GM12878 (cell line): ENCODE data around the gene FANCC. TPM values are rescaled to one million over a fixed set of nuclear protein-coding genes. Genes with fewer than 3 reads are reported as not detected.
A peak's percentile ranks its signal among the peaks of the same experiment; 100 is the strongest.

Experiments used
- ATAC-seq: fragments of 200-7000 bp; cut with Tn5 transposase; 3 replicates; pipeline ENCODE4 v1.9.1; 2020; ENCODE audit warnings: mild to moderate bottlenecking, moderate library complexity
- BruUV-seq: library from RNA; stranded (reverse); fragments of 400-500 nt; replicated peaks from 2 replicates; lab custom pipeline; 2021; lab: Mats Ljungman, UMichigan
- CTCF ChIA-PET: fragments of 300-600 bp; sonication (Branson Sonifier 250); formaldehyde crosslinking; extraction: SDS; loops from one replicate; lab custom pipeline; 2021; ENCODE audit warnings: inconsistent platforms; lab: Yijun Ruan, JAX
- POLR2A ChIA-PET: fragments of 350-600 bp; formaldehyde crosslinking; extraction: SDS; loops from one replicate; lab custom pipeline; 2021; ENCODE audit warnings: inconsistent platforms; lab: Charles Lee
- RAD21 ChIA-PET: fragments of 300-600 bp; sonication (Branson Sonifier 250); formaldehyde crosslinking; loops from one replicate; lab custom pipeline; 2023; ENCODE audit warnings: antibody characterized with exemption; ENCODE audit not compliant: unreplicated experiment; lab: Charles Lee
- SMC1A ChIA-PET: fragments of 300-600 bp; sonication (Branson Sonifier 250); formaldehyde crosslinking; loops from one replicate; lab custom pipeline; 2023; ENCODE audit not compliant: unreplicated experiment, uncharacterized antibody; lab: Charles Lee
- DNase-seq: peaks from one replicate; pipeline ENCODE4 v3.0.0-alpha.2; 2011; ENCODE audit warnings: low read depth, low spot score
- FAIRE-seq: peaks from 3 replicates; lab custom pipeline; 2011; peaks lifted over from hg19 to GRCh38; lab: Jason Lieb, UNC
- H2AFZ ChIP-seq: 2 replicates; pipeline ENCODE4 v1.6.0; 2011; ENCODE audit warnings: low read depth, low read length, control low read depth; ENCODE audit not compliant: control insufficient read depth
- H3K27ac ChIP-seq: 2 replicates; pipeline ENCODE4 v1.5.1; 2011; ENCODE audit warnings: control low read depth; ENCODE audit not compliant: control insufficient read depth, insufficient read depth
- H3K27me3 ChIP-seq, 2 experiments: replicated peaks in 1 of 2; 2 replicates each; pipeline versions ENCODE4 v1.6.0 to v1.6.1; 2011; ENCODE audit warnings: low read length in 1 of 2; ENCODE audit not compliant: control insufficient read depth in 2 of 2, insufficient read depth in 2 of 2
- H3K36me3 ChIP-seq, 2 experiments: 2 replicates each; pipeline ENCODE4 v1.5.1; 2011; ENCODE audit warnings: low read length in 1 of 2; ENCODE audit not compliant: control insufficient read depth in 2 of 2, insufficient read depth in 2 of 2
- H3K4me1 ChIP-seq: 2 replicates; pipeline ENCODE4 v1.6.1; 2011; ENCODE audit warnings: mild to moderate bottlenecking, low read length, moderate library complexity, mixed read lengths; ENCODE audit not compliant: control insufficient read depth, insufficient read depth
- H3K4me2 ChIP-seq: 2 replicates; pipeline ENCODE4 v1.6.0; 2011; ENCODE audit warnings: control low read depth; ENCODE audit not compliant: control insufficient read depth, insufficient read depth
- H3K4me3 ChIP-seq: fragments of 200-600 bp; sonication (generic); 2 replicates; pipeline ENCODE4 v1.5.1; 2016
- H3K79me2 ChIP-seq: 2 replicates; pipeline ENCODE4 v1.6.0; 2011; ENCODE audit warnings: low read length; ENCODE audit not compliant: control insufficient read depth, insufficient read depth
- H3K9ac ChIP-seq: 2 replicates; pipeline ENCODE4 v1.8.0; 2011; ENCODE audit warnings: low read length, control low read depth, mixed read lengths; ENCODE audit not compliant: control insufficient read depth, insufficient read depth
- H3K9me3 ChIP-seq: replicated peaks from 3 replicates; pipeline ENCODE4 v1.5.1; 2011; ENCODE audit warnings: mild to moderate bottlenecking, low read length; ENCODE audit not compliant: control insufficient read depth, insufficient read depth
- H4K20me1 ChIP-seq: 2 replicates; pipeline ENCODE4 v1.6.0; 2011; ENCODE audit not compliant: control insufficient read depth, insufficient read depth
- EP300 ChIP-seq, 2 experiments: fragments of 150-350 bp in 1 of 2; IDR thresholded peaks; 2 replicates each; pipeline ENCODE4 v1.6.1; 2011 to 2012; ENCODE audit warnings: low read depth in 2 of 2, low read length in 2 of 2, borderline replicate concordance in 1 of 2, improper control_type of control experiment in 1 of 2, inconsistent platforms in 1 of 2; ENCODE audit not compliant: control insufficient read depth in 1 of 2
- HCFC1 ChIP-seq: fragments of 150-350 bp; IDR thresholded peaks from 2 replicates; pipeline ENCODE4 v1.6.1; 2014; ENCODE audit warnings: low read length
- HSF1 ChIP-seq: fragments of 150-350 bp; IDR thresholded peaks from 2 replicates; pipeline ENCODE4 v1.6.1; 2014; ENCODE audit warnings: mild to moderate bottlenecking, low read depth, low read length
- PAX5 ChIP-seq: IDR thresholded peaks from 2 replicates; pipeline ENCODE4 v1.6.1; 2011; ENCODE audit warnings: low read depth, low read length, borderline replicate concordance
- POLR2AphosphoS5 ChIP-seq: IDR thresholded peaks from 2 replicates; pipeline ENCODE4 v1.6.1; 2011; ENCODE audit warnings: mild to moderate bottlenecking, low read length, inconsistent platforms
- PRDM15 ChIP-seq: fragments of 450-650 bp; formaldehyde crosslinking; IDR thresholded peaks from 2 replicates; pipeline ENCODE4 v1.4.0; 2020; ENCODE audit warnings: mild to moderate bottlenecking, moderate library complexity
- RAD51 ChIP-seq: fragments of 450-650 bp; IDR thresholded peaks from 2 replicates; pipeline ENCODE4 v1.6.1; 2016; ENCODE audit warnings: moderate library complexity, mild to moderate bottlenecking, inconsistent platforms
- TAF1 ChIP-seq: IDR thresholded peaks from 2 replicates; pipeline ENCODE4 v1.6.1; 2011; ENCODE audit warnings: mild to moderate bottlenecking, low read depth, low read length, borderline replicate concordance
- USF1 ChIP-seq: IDR thresholded peaks from 2 replicates; pipeline ENCODE4 v1.6.1; 2011; ENCODE audit warnings: borderline replicate concordance, low read depth, mild to moderate bottlenecking, moderate library complexity, mixed read lengths, low read length; ENCODE audit not compliant: insufficient read depth; ENCODE audit errors: extremely low read length
- WGBS: methylation state at CpG from one replicate; pipeline ENCODE4 v1.1.6; 2016; ENCODE audit warnings: low lambda C conversion rate; ENCODE audit not compliant: insufficient replicate concordance, insufficient coverage; ENCODE audit errors: missing lambda C conversion rate; 5-methylcytosine and 5-hydroxymethylcytosine counted together
- in situ Hi-C: fragments of 300-500 bp; cut with MboI; formaldehyde crosslinking; loops from 9 replicates; pipeline ENCODE4 v1.14.3; 2018; ENCODE audit warnings: mixed read lengths
- intact Hi-C: fragments of 100-400 bp; cut with micrococcal nuclease; formaldehyde crosslinking; loops from one replicate; pipeline ENCODE4 v1.14.2; 2022; ENCODE audit not compliant: unreplicated experiment
- polyA plus RNA-seq, 11 experiments: library from polyadenylated mRNA; depleted of rRNA in 4 of 11; unstranded in 6 of 11; stranded (reverse) in 5 of 11; fragments of >200 nt; fragmentation: Nextera tagmentation in 4 of 11; fragmentation: Illumina TruSeq in 1 of 11; extraction: Ambion mirVana in 4 of 11; extraction: Trizol in 1 of 11; gene quantifications; 1 replicate in 1 of 11; 2 replicates in 10 of 11; pipeline versions ENCODE4 v1.2.1 to v1.2.3, GENCODE V29; 2011 to 2016; ENCODE audit warnings: inconsistent platforms in 2 of 11, missing spikeins in 2 of 11, low read depth in 1 of 11
- total RNA-seq, 4 experiments: library from RNA; depleted of rRNA in 3 of 4; stranded (reverse); fragments of >200 nt in 3 of 4; fragmentation: Illumina TruSeq in 1 of 4; extraction: Trizol in 1 of 4; gene quantifications; 2 replicates each; pipeline versions ENCODE4 v1.2.1 to v1.2.3, GENCODE V29; 2013 to 2021

The FANCC gene
- total and polyA plus RNA-seq, 10 of the 15 experiments (the other 5 are each of a cell fraction or from before 2014, with no cell fraction given): 1.2 to 16.8 (median 10.5) TPM

- WGBS: 91% methylated on average over 13 of the region's 13 CpGs
- Histone ChIP-seq H3K36me3 (no peaks in the 10 kb centered on the region; a peak in 2 of 4 replicates), H3K4me2 (no peak overlapping the region), H4K20me1 (no peaks in the 10 kb centered on the region; the same call in 1 of the 2 replicates), H3K9ac (no peak overlapping the region), H3K27me3 (no peaks in the 10 kb centered on the region), H3K27ac (no peak overlapping the region), H3K9me3 (no peaks in the 10 kb centered on the region), H3K4me3 (no peak overlapping the region), H3K4me1 (no peaks in the 10 kb centered on the region), H2AFZ (no peak overlapping the region), H3K79me2 (no peaks in the 10 kb centered on the region)
- BruUV-seq: TSS peak; percentile 44
- DNase-seq (no peak), FAIRE-seq (no peak), ATAC-seq (no peak)
- SMC1A ChIA-PET: no interaction called here
- CTCF ChIA-PET: no interaction called here
- TF ChIP-seq HCFC1: no peak
- in situ Hi-C loops: no loop called here
- POLR2A ChIA-PET: no interaction called here
- intact Hi-C loops: no loop called here
- RAD21 ChIA-PET: no interaction called here
Measured at GRCh38 chr9:95105519-95106287, 211.8 kb downstream of the FANCC start.

- SMC1A ChIA-PET: no interaction called here
- Histone ChIP-seq H3K4me1 (no peaks in the 10 kb centered on the region), H3K79me2 (no peaks in the 10 kb centered on the region), H3K36me3 (no peaks in the 10 kb centered on the region; a peak in 2 of 4 replicates), H2AFZ (no peak overlapping the region), H4K20me1 (no peaks in the 10 kb centered on the region; the same call in 1 of the 2 replicates), H3K27ac (no peak overlapping the region), H3K9me3 (no peaks in the 10 kb centered on the region), H3K9ac (no peak overlapping the region), H3K27me3 (no peaks in the 10 kb centered on the region), H3K4me3 (no peak overlapping the region), H3K4me2 (no peak overlapping the region)
- intact Hi-C loops (no loop called here), in situ Hi-C loops (no loop called here)
- RAD21 ChIA-PET: no interaction called here
- CTCF ChIA-PET: interaction anchor here (0.7 kb wide), 1 partner anchor 53 kb away, joined by 4 read pairs; no protein-coding TSS in a partner anchor
- no peak for DNase-seq
- no peak for ATAC-seq
- POLR2A ChIA-PET: no interaction called here
- WGBS: 85% methylated on average over 12 of the region's 12 CpGs
- BruUV-seq: no TSS peak
- no peak for FAIRE-seq
- TF ChIP-seq PAX5 (no peak), USF1 (no peak), EP300 (IDR thresholded peaks at IDR 0.05; ENCODE audit: borderline replicate concordance in 1 of 2, control insufficient read depth in 1 of 2, low read depth in 2 of 2, low read length in 2 of 2) (no peak), RAD51 (no peak), PRDM15 (no peak), TAF1 (no peak), HSF1 (no peak), POLR2AphosphoS5 (no peak)
- TF ChIP-seq, all 136 proteins: peak for 0
Measured at GRCh38 chr9:95104980-95105379, 212.5 kb downstream of the FANCC start.
